ENCODE data around the gene KLF9. TPM values are rescaled to one million over a fixed set of nuclear protein-coding genes. Genes with fewer than 3 reads are reported as not detected.
A peak's percentile ranks its signal among the peaks of the same experiment; 100 is the strongest.

KLF9 gene
- total RNA-seq, 1 donor from 2014 or later, result 98.5 TPM

DNA sequence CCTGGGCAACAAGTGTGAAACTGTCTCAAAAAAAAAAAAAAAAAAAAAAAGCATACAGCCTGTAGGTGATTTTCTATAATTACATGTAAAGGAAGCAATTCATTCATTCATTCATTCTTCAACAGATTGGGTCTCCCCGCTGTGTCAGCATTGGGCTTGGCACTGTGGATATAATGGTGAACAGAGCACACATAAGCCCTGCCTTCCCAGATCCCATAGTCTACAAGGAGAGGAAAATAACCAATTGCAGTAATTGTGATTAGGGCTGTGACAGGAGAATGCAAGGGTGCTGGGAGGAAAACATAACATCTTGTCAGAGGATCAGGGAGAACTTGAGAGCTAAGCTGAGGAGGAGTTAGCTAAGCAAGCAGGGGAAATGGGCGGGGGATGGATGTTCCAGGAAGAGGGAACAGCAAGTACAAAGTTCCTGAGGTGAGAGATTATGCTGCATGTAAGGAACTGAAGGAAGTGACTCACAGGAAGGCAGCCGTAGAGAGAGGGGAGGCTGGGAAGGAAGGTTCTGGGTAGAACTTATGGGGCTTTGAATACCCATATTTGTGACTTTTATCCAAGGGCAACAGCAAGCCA is 24.0 kb upstream of the KLF9 start:
- H3K4me3 ChIP-seq, result no peak overlapping the region
- intact Hi-C loops (cut with DNase I), result no loop called here
- no peaks in the 10 kb centered on the region for H3K36me3 ChIP-seq
- H3K27me3 ChIP-seq, result no peaks in the 10 kb centered on the region
- no peak for DNase-seq (ENCODE audit: extremely low spot score in 2 of 2)
- TF ChIP-seq POLR2A (IDR thresholded peaks at IDR 0.05), result no peak
- TF ChIP-seq POLR2AphosphoS5 (IDR thresholded peaks at IDR 0.05; ENCODE audit: insufficient read depth in 1 of 2, low read depth in 1 of 2), result peak in 1 of 2 donors; percentile 94
- peaks cover 26% of the 10 kb centered on the region for H3K4me1 ChIP-seq
- H3K27ac ChIP-seq, result peak overlapping the region; percentile 53
- H3K9me3 ChIP-seq, result no peaks in the 10 kb centered on the region

DNA sequence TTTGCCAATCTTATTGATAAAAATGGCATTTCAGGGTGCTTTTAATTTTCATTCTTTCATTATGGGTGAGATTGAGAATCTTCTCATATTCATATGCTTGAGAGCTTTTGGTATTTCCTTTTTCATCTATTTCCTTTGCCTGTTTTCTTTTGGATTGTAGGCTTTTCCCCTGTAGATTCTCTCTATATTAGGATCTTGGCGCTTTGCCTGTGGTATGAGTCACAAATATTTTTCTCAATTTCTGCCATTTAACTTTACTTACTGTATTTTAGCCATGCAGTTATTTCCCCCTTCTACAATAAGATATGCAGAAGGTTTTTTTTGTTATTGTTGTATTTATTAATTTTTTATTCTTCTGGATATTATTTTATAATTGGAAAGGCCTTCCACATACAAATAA is 21.5 kb upstream of the KLF9 start:
- H3K27me3 ChIP-seq, result no peaks in the 10 kb centered on the region
- H3K36me3 ChIP-seq, result no peaks in the 10 kb centered on the region
- H3K4me1 ChIP-seq, result peaks cover 22% of the 10 kb centered on the region
- intact Hi-C loops (cut with DNase I), result no loop called here
- no peak overlapping the region for H3K27ac ChIP-seq
- DNase-seq (ENCODE audit: extremely low spot score in 2 of 2), result no peak
- no peak overlapping the region for H3K4me3 ChIP-seq
- H3K9me3 ChIP-seq, result no peaks in the 10 kb centered on the region
- peak in 1 of 2 donors; percentile 34 for TF ChIP-seq POLR2AphosphoS5 (IDR thresholded peaks at IDR 0.05; ENCODE audit: insufficient read depth in 1 of 2, low read depth in 1 of 2)
- TF ChIP-seq POLR2A (IDR thresholded peaks at IDR 0.05), result no peak

DNA sequence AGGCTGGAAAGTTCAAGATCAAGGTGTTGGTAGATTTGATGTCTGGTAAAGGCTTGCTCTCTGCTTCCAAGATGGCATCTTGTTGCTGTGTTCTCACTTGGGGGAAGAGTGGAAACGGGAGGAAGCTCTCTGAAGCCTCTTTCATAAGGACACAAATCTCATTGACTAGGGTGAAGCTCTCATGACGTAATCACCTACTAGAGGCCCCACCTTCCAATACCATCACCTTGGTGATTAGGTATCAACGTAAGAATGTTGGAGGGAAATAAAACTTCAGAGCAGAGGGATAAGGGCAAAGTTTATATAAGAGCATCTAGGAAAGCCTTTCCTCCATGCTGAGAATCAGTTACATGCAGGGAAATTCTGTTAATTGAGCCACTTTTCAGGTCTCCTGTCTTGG is 15.4 kb upstream of the KLF9 start:
- intact Hi-C loops (cut with DNase I), result no loop called here
- TF ChIP-seq POLR2A (IDR thresholded peaks at IDR 0.05) (no peak), POLR2AphosphoS5 (IDR thresholded peaks at IDR 0.05; ENCODE audit: insufficient read depth in 1 of 2, low read depth in 1 of 2) (no peak)
- TF ChIP-seq, protein P1, sequence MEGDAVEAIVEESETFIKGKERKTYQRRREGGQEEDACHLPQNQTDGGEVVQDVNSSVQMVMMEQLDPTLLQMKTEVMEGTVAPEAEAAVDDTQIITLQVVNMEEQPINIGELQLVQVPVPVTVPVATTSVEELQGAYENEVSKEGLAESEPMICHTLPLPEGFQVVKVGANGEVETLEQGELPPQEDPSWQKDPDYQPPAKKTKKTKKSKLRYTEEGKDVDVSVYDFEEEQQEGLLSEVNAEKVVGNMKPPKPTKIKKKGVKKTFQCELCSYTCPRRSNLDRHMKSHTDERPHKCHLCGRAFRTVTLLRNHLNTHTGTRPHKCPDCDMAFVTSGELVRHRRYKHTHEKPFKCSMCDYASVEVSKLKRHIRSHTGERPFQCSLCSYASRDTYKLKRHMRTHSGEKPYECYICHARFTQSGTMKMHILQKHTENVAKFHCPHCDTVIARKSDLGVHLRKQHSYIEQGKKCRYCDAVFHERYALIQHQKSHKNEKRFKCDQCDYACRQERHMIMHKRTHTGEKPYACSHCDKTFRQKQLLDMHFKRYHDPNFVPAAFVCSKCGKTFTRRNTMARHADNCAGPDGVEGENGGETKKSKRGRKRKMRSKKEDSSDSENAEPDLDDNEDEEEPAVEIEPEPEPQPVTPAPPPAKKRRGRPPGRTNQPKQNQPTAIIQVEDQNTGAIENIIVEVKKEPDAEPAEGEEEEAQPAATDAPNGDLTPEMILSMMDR (IDR thresholded peaks at IDR 0.05), result no peak
- no peak overlapping the region for H3K27ac ChIP-seq

DNA sequence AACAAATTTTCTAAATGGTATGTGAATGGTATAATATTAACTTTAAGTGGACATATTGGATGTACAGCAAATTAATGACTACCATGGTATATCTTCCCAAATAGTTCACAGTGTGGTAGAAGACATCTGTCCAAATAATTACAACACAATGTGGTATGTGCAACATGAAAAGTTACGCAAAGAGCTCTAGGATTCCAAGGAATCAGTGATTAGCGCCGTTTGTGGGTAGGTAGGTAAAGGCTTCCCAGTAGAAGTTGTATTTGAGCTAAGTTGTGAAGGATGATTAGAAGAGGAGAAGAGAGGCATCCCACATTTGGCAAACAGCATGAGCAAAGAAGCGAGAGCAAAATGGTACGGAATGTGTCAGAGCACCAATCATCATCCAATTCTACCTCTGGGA is 14.3 kb upstream of the KLF9 start:
- Histone ChIP-seq H3K36me3 (no peaks in the 10 kb centered on the region), H3K27ac (no peak overlapping the region), H3K4me3 (no peak overlapping the region), H3K4me1 (no peaks in the 10 kb centered on the region), H3K27me3 (no peaks in the 10 kb centered on the region), H3K9me3 (no peaks in the 10 kb centered on the region)
- intact Hi-C loops (cut with DNase I), result no loop called here
- TF ChIP-seq, protein P1 (IDR thresholded peaks at IDR 0.05), result no peak
- TF ChIP-seq POLR2AphosphoS5 (IDR thresholded peaks at IDR 0.05; ENCODE audit: insufficient read depth in 1 of 2, low read depth in 1 of 2), result no peak
- no peak for TF ChIP-seq POLR2A (IDR thresholded peaks at IDR 0.05)
- DNase-seq (ENCODE audit: extremely low spot score in 2 of 2), result no peak

More for the DNA sequence above, 15.4 kb upstream of the KLF9 start:
- Histone ChIP-seq H3K4me1 (no peaks in the 10 kb centered on the region), H3K27me3 (no peaks in the 10 kb centered on the region), H3K4me3 (no peak overlapping the region), H3K36me3 (no peaks in the 10 kb centered on the region), H3K9me3 (no peaks in the 10 kb centered on the region)
- DNase-seq (ENCODE audit: extremely low spot score in 2 of 2), result no peak

DNA sequence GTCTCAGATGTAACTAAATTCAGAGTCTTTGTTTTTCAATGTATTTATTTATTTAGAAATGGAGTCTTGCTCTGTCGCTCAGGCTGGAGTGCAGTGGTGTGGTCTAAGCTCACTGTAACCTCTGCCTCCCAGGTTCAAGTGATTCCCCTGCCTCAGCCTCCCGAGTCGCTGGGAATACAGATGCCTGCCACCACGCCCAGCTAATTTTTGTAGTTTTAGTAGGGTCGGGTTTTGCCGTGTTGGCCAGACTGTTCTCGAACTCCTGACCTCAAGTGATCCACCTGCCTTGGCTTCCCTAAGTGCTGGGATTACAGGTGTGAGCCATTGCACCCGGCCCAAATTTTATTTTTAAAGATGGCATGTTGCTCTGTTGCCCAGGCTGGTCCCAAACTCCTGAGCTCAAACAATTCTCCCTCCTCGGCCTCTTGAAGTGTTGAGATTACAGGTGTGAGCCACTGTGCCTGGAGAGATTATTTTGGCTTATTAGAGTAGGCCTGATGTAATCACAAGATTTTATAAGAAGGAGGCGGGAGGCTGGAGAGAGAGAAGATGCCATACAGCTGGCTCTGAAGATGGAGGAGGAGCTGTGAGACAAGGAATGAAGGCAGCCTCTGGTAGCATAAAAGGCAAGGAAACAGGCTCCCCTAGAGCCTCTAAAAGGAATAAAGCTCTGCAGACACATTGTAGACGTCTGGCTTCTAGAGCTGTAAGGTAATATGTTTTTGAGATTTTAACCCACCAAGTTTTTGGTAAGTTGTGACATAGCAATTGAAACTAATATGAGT is 12.9 kb upstream of the KLF9 start:
- DNase-seq (ENCODE audit: extremely low spot score in 2 of 2), result no peak
- H3K9me3 ChIP-seq, result no peaks in the 10 kb centered on the region
- H3K27ac ChIP-seq, result peak overlapping the region; percentile 10
- no peak for TF ChIP-seq POLR2A (IDR thresholded peaks at IDR 0.05)
- TF ChIP-seq POLR2AphosphoS5 (IDR thresholded peaks at IDR 0.05; ENCODE audit: insufficient read depth in 1 of 2, low read depth in 1 of 2), result peak in 1 of 2 donors; percentile 16
- TF ChIP-seq, protein P1 (IDR thresholded peaks at IDR 0.05), result peak in 1 of 3 experiments; percentile 5
- no peaks in the 10 kb centered on the region for H3K27me3 ChIP-seq
- no peak overlapping the region for H3K4me3 ChIP-seq
- intact Hi-C loops (cut with DNase I), result no loop called here
- no peaks in the 10 kb centered on the region for H3K4me1 ChIP-seq
- H3K36me3 ChIP-seq, result no peaks in the 10 kb centered on the region

DNA sequence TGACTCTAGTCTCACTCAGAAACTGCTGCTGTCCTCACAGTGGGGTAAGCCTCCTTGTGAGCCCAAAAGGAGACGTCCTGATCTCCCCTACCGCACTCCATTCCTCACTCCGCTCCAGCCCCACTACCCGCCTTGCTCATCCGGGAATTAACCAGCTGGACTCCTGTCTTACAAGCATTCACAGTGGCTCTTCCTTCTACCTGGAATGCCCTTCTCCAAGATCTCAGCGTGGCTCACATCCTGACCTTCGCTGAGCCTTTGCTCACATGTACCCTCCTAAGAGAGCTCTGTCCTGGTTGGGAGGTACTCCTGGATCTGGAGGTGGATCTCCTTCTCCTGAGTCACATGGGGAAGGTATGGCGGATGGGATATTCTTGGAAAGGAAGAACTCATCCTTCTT is 10.7 kb upstream of the KLF9 start:
- H3K4me1 ChIP-seq, result peaks cover 15% of the 10 kb centered on the region
- DNase-seq (ENCODE audit: extremely low spot score in 2 of 2), result peak in 1 of 2 donors; percentile 85
- intact Hi-C loops (cut with DNase I), result no loop called here
- no peaks in the 10 kb centered on the region for H3K9me3 ChIP-seq
- TF ChIP-seq POLR2AphosphoS5 (IDR thresholded peaks at IDR 0.05; ENCODE audit: insufficient read depth in 1 of 2, low read depth in 1 of 2) (no peak), POLR2A (IDR thresholded peaks at IDR 0.05) (no peak)
- TF ChIP-seq, protein P1 (IDR thresholded peaks at IDR 0.05), result no peak
- H3K27ac ChIP-seq, result no peak overlapping the region
- H3K36me3 ChIP-seq, result no peaks in the 10 kb centered on the region
- H3K27me3 ChIP-seq, result no peaks in the 10 kb centered on the region
- H3K4me3 ChIP-seq, result no peak overlapping the region

All from vagina (tissue), 2 donors.